GM18951 (cell line): ENCODE results near the gene KCNN3.

Source experiments
- POLR2A ChIP-seq: IDR thresholded peaks from 4 replicates; pipeline ENCODE4 v1.6.1; 2011; ENCODE audit warnings: mild to moderate bottlenecking; ENCODE audit not compliant: insufficient read length, insufficient read depth; ENCODE audit errors: extremely low read depth
- in situ Hi-C: fragments of 300-500 bp; cut with MboI; formaldehyde crosslinking; loops from one replicate; pipeline ENCODE4 v1.12.0; 2022; ENCODE audit warnings: low sequenced_read_pairs, mixed read lengths, inconsistent platforms; ENCODE audit not compliant: unreplicated experiment

Gene KCNN3

GRCh38 chr1:154748405-154748775 lies 121.7 kb downstream of the KCNN3 start:
- TF ChIP-seq POLR2A, result no peak
- in situ Hi-C loops, result no loop called here

GRCh38 chr1:154747740-154748404 lies 122.2 kb downstream of the KCNN3 start:
- in situ Hi-C loops, result no loop called here
- no peak for TF ChIP-seq POLR2A

- TF ChIP-seq POLR2A, result no peak
- in situ Hi-C loops, result no loop called here
These were observed 122.7 kb downstream of the KCNN3 start for GRCh38 chr1:154747380-154747739.

GRCh38 chr1:154746622-154747299 lies 123.3 kb downstream of the KCNN3 start:
- TF ChIP-seq POLR2A, result no peak
- in situ Hi-C loops, result no loop called here

GRCh38 chr1:154745750-154746425 lies 124.2 kb downstream of the KCNN3 start:
- in situ Hi-C loops, result no loop called here
- no peak for TF ChIP-seq POLR2A

- in situ Hi-C loops, result no loop called here
- TF ChIP-seq POLR2A, result no peak
These were observed 124.8 kb downstream of the KCNN3 start for GRCh38 chr1:154745286-154745731.

GRCh38 chr1:154744352-154745035 lies 125.6 kb downstream of the KCNN3 start:
- no peak for TF ChIP-seq POLR2A
- in situ Hi-C loops, result no loop called here

- in situ Hi-C loops, result no loop called here
- TF ChIP-seq POLR2A, result no peak
These were observed 126.5 kb downstream of the KCNN3 start for GRCh38 chr1:154743526-154744036.

- TF ChIP-seq POLR2A, result no peak
- in situ Hi-C loops, result no loop called here
These were observed 127.5 kb downstream of the KCNN3 start for GRCh38 chr1:154742606-154743005.

GRCh38 chr1:154741741-154742495 lies 128.2 kb downstream of the KCNN3 start:
- no peak for TF ChIP-seq POLR2A
- in situ Hi-C loops, result no loop called here

GRCh38 chr1:154741327-154741726 lies 128.8 kb downstream of the KCNN3 start:
- in situ Hi-C loops, result no loop called here
- TF ChIP-seq POLR2A, result no peak

GRCh38 chr1:154739654-154740053 lies 130.4 kb downstream of the KCNN3 start:
- TF ChIP-seq POLR2A, result no peak
- in situ Hi-C loops, result no loop called here
